Measurements from ENCODE around the gene MALRD1.
"Not testable (repeated sequence)": the region's sequence is repeated elsewhere in the genome, so short reads cannot be mapped to it uniquely, and the experiment has no call there.

MALRD1 gene

GRCh38 chr10:19499291-19499770 lies 450.7 kb downstream of the MALRD1 start:
- no peak for DNase-seq (ENCODE audit: low read depth)
- in situ Hi-C loops (cut with HindIII; ENCODE audit: low sequenced_read_pairs), result no loop called here
- H3K4me3 ChIP-seq (ENCODE audit: low read depth, low read length), result no peak overlapping the region
- TF ChIP-seq CTCF (IDR thresholded peaks at IDR 0.05; ENCODE audit: low read depth, low read length, missing control alignments), result no peak

GRCh38 chr10:19500959-19501358 lies 452.4 kb downstream of the MALRD1 start:
- H3K4me3 ChIP-seq (ENCODE audit: low read depth, low read length), result no peak overlapping the region
- no peak for DNase-seq (ENCODE audit: low read depth)
- in situ Hi-C loops (cut with HindIII; ENCODE audit: low sequenced_read_pairs), result no loop called here
- no peak for TF ChIP-seq CTCF (IDR thresholded peaks at IDR 0.05; ENCODE audit: low read depth, low read length, missing control alignments)

- no peak for TF ChIP-seq CTCF (IDR thresholded peaks at IDR 0.05; ENCODE audit: low read depth, low read length, missing control alignments)
- no peak for DNase-seq (ENCODE audit: low read depth)
- in situ Hi-C loops (cut with HindIII; ENCODE audit: low sequenced_read_pairs), result no loop called here
- H3K4me3 ChIP-seq (ENCODE audit: low read depth, low read length), result no peak overlapping the region
These were observed 457.0 kb downstream of the MALRD1 start for GRCh38 chr10:19505320-19506312.

GRCh38 chr10:19510005-19510732 lies 461.6 kb downstream of the MALRD1 start:
- in situ Hi-C loops (cut with HindIII; ENCODE audit: low sequenced_read_pairs); H3K4me3 ChIP-seq (ENCODE audit: low read depth, low read length); DNase-seq (ENCODE audit: low read depth): not testable (repeated sequence)

GRCh38 chr10:19518109-19518508 lies 469.5 kb downstream of the MALRD1 start:
- in situ Hi-C loops (cut with HindIII; ENCODE audit: low sequenced_read_pairs), result no loop called here
- no peak for DNase-seq (ENCODE audit: low read depth)
- no peak for TF ChIP-seq CTCF (IDR thresholded peaks at IDR 0.05; ENCODE audit: low read depth, low read length, missing control alignments)
- H3K4me3 ChIP-seq (ENCODE audit: low read depth, low read length), result no peak overlapping the region

DNA sequence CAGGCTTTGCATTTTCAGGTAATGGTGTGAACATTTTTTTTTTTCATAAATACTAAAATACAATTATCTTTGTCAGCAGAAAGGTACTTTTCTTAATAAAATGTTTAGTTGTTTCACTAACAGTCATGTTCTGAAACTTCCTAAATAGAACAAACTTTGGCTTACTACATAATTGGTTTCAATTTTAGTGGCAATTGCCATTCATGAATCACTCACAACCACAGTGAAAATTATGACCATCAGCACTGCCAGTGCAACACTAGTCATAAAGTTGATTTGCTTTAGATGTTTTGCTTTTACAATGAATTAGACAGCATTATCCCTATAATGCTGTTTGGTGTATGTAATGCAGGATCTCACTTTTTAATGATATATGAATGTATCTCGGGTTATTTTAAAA lies 470.0 kb downstream of the MALRD1 start:
- in situ Hi-C loops (cut with HindIII; ENCODE audit: low sequenced_read_pairs), result no loop called here
- H3K4me3 ChIP-seq (ENCODE audit: low read depth, low read length), result no peak overlapping the region
- TF ChIP-seq CTCF (IDR thresholded peaks at IDR 0.05; ENCODE audit: low read depth, low read length, missing control alignments), result no peak
- DNase-seq (ENCODE audit: low read depth), result no peak
